ENCODE data around the gene TOGARAM1.

DNA sequence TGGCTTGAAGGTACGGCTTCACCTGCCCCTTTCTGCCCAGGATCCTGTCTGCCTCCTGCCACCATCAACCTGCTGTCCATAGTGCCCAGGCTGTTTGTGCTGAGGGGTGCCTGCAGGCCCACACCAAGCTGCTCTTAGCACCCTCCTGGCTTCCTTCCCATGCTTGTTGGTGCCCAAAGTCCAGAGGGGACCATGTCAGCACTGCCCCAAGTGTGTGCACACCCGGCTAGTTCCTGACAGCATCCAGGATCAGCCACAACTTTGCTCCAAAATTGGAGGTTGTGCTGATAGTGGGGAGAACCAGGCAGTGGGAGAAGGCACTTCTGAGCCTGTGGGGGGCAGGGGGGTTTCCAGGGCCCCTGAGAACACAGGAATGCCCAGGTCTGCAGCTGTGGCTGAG is 77.4 kb downstream of the TOGARAM1 start:
- no peak for TF ChIP-seq YY1 (tag by site-specific recombination; IDR thresholded peaks at IDR 0.05)
- TF ChIP-seq ZNF24 (tag by site-specific recombination; IDR thresholded peaks at IDR 0.05) = no peak
- TF ChIP-seq ZNF23 (tag by site-specific recombination; IDR thresholded peaks at IDR 0.05; ENCODE audit: borderline replicate concordance) = no peak
